GM18511 (cell line): ENCODE data around the gene GRID1.
"Not testable (repeated sequence)": the region's sequence is repeated elsewhere in the genome, so short reads cannot be mapped to it uniquely, and the experiment has no call there.

Experiments used
- ATAC-seq: cut with Tn5 transposase; IDR thresholded peaks from one replicate; pipeline ENCODE4 v1.9.1; 2021; ENCODE audit warnings: mild to moderate bottlenecking, moderate library complexity; ENCODE audit not compliant: unreplicated experiment

GRID1 gene

DNA sequence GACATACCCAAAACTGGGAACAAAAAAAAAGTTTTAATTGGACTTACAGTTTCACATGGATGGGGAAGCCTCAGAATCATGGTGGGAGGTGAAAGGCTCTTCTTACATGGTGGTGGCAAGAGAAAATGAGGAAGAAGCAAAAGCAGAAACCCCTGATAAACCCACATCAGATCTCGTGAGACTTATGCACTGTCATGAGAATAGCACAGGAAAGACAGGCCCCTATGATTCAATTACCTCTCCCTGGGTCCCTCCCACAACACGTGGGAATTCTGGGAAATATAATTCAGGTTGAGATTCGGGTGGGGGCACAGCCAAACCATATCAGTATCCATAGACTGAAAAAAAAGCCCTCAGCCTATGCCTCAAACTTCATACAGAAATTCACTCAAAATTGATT lies 647.2 kb downstream of the GRID1 start:
- no peak for ATAC-seq

- no peak for ATAC-seq
Observed at GRCh38 chr10:85713885-85714284, 652.7 kb downstream of the GRID1 start.

- ATAC-seq, result no peak
Observed at GRCh38 chr10:85702768-85703167, 663.8 kb downstream of the GRID1 start.

- ATAC-seq, result not testable (repeated sequence)
Observed at GRCh38 chr10:85699066-85699465, 667.5 kb downstream of the GRID1 start.

DNA sequence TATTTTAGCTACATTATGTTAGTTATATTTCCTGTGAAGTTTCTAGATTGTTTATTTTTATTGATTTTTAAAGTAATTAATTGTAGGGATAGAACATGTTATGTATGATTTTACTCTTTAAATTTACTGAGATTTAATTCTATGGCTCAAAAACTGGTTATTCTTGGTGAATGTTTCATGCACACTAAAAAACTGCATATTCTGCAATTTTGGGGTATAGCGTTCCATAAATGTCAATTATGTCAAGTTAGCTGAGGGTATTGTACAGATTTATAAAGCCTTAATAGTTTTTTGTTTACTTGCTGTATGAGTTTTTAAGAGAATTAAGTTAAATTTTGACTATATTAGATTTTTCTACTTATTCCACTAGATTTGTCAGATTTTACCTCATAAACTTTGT lies 669.7 kb downstream of the GRID1 start:
- no peak for ATAC-seq

GRCh38 chr10:85682621-85683020 lies 684.0 kb downstream of the GRID1 start:
- no peak for ATAC-seq

GRCh38 chr10:85679710-85680109 lies 686.9 kb downstream of the GRID1 start:
- ATAC-seq, result no peak

DNA sequence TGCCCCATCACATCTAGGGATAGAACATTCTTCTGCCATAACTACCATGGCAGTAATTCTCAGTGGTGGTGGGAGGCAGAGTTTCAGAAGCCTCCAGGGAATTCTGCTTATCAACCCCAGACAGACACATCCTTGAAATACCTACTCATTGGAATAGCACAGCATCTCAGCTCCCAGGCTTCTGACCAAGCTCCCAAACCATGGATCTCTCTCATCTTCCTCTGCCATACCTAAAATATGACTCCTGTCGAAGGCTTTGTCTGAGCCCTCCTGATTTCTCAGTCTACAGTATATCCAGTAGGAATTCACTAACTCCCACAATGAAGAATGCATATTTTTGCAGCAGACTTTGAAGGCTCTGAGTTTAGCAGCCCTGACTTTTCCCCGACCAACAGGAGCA lies 687.5 kb downstream of the GRID1 start:
- no peak for ATAC-seq

DNA sequence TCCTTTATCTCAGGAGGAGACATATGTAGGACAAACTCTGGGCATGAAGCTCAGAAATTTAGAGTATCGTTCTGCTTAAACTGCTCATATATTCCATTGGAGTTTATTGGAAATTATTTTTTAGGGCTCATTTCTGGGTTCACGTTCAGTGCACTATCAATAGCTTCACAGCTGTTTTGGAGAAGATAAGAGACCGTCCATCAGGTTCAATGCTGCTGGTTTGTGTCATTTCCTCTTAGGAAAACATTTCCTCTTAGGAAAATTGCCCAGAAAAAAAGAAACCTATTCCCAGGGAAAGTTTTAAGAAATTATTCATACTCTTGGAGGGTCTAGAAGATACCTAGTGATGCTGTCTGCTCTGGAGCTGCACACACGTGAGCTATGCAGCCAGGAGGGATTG lies 691.7 kb downstream of the GRID1 start:
- no peak for ATAC-seq

DNA sequence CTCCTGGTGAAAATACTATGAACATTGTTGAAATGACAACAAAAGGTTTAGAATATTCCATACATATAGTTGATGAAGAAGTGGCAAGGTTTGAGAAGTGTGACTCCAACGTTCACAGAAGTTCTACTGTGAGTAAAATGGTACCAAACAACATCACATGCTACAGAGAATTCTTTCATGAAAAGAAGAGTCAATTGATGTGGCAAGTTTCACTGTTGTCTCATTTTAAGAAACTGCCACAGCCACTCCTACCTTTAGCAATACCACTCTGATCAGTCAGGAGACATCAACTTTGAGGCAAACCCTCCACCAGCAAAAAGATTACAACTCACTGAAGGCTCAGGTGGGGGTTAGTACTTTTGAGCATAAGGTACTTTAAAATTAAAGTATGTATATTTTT lies 693.3 kb downstream of the GRID1 start:
- no peak for ATAC-seq

DNA sequence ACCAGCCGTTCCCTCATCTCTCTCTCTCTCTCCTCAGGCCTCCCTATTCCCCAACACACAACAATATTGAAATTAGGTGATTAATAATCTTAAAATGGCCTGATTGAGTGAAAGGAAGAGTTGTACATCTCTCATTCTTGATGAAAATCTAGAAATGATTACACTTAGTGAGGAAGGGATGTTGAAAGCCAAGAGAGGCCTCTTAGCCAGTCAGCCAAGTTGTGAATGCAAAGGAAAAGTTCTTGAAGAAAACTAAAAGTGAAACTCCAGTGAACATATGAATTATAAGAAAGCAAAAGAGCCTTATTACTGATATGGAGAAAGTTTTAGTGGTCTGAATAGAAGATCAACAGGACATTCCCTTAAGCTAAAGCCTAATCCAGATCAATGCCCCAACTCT lies 695.1 kb downstream of the GRID1 start:
- ATAC-seq, result no peak

- no peak for ATAC-seq
Observed at GRCh38 chr10:85668522-85668921, 698.1 kb downstream of the GRID1 start.

DNA sequence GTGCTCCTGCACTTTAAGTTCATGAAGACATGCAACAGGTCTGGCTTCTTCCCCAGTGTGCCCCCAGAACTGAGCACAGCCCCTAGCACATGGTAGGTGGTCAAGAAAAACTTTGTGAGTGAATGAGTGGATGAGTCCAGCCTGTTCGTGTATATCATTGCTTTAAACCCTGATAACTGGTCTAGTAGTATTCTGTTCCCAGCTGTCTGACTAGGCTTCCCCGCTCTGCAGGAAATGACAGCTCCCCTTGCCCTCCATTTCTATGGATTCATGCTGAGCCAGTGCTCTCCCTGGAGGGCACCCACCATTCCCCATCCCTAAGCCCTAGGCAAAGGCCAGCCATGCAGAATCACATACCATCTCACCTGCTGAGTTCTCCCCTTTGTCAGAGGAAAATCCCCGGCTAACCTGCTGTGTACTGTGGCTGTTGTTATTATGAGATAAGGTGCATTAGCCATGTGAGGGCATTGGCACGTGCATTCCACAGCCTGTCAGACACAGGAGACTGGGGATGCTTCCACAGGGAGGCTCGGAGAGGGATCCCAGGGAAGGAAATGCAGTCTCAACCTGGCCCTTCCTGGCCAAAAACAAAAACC lies 698.9 kb downstream of the GRID1 start:
- no peak for ATAC-seq

DNA sequence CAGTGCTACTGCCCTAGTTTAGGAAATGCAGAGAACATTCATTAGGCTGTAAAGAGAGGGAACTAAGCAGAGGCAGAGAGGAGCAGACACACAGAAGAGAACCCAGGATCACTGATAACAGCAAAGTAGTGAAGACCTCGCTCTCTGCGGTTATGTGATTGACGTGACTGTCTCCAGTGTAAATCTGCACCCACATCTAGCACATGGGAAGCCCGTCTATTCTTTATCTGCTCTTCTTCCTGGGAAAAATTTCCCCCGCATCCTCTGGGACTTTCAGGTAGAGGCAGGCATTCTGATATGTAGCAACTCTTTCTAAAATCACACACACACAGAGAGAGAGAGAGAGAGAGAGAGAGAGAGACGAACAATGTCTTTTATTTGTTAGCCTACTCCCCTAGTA lies 699.6 kb downstream of the GRID1 start:
- ATAC-seq, result no peak

GRCh38 chr10:85666102-85666501 lies 700.5 kb downstream of the GRID1 start:
- ATAC-seq, result peak; percentile 53

DNA sequence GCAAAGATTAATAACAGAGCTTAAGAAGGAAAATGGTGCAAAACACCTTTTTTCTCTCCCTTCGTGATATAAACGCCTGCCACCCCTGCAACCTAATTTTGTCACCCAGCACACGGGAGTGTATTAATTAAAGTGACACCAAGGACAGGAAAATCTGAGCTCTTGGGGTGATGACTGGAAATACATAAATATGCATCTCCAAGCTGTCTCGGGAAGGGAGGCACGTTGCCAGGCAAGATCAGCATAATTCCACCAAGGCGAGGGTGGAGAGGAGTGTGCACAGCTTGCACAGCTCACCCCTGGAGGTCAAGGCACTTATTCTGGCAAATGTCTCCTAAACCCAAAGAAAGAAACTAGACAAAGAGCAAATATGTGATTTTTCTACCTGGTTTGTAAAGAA lies 700.9 kb downstream of the GRID1 start:
- no peak for ATAC-seq

DNA sequence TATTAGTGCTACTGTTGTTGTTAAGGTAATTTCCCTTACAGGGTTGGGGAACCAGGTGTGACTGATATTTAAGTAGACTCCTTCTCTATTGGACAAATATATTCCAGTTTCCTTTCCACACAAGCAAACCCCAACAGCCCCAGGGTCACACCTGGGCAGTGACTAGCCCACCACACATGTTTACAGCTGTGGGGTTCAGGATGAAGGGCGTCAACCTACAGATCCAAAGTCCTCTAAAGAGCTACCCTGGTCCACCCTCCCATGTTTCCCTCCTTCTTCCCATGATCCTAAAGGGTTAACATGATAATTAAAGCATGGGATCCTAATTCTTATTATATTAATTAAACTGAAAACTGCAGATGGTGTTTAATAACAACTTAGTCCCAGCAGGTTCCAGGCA lies 701.5 kb downstream of the GRID1 start:
- no peak for ATAC-seq

DNA sequence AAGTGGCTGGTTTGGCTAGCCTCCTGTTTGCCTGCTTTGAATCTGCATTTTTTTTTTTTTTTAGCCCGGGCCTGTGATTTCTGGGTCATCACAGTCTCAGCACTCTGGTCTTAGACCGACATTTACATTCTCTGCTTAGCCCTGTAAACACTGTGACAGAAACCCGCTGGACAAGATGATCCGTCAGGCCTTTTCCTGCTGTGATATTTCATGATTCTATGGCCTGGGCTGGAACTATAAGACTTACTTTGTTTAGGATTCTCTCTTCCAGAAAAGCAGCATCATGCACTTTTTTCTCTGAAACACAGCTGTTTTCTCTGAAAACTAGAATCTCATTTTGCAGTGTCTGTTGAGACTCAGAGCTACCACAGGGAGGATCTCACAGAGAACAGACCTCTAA lies 705.5 kb downstream of the GRID1 start:
- no peak for ATAC-seq

DNA sequence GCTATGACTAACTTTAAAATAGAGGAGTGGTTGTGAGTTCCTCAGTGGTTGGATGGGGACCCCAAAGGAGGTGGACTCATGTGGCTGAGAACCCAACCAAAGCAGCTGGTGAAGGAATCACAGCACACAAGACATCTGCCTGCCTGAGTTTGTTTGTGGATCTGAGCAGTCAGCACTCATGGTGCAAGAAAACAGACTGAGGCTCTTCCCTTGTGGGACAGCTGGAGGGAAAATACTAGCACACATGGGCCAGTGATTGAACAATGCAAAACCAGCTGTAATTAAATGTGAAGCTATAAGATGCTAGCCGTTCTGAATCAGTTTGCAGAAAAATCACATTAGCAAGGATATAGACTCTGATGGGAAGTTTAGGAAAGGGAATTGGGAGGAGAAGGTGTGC lies 707.3 kb downstream of the GRID1 start:
- ATAC-seq, result no peak

DNA sequence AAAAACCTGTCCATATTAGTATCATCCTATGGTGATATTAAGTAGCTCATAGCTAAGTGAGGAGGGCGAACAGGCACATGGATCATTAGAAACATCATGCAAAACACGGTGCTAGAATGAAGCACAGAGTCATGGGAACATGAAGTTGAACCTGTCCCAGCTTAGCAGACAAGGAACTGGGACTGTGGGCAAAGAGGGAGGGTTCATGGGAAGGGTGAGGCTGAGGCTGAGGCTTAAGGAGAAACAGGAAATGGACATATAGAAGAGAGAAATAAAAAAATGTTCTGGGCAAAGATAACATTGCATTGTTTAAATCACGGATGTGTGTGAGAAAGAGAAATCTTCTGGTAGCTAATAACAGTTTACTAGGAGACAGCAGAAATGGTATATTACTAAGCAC lies 708.1 kb downstream of the GRID1 start:
- ATAC-seq, result no peak

DNA sequence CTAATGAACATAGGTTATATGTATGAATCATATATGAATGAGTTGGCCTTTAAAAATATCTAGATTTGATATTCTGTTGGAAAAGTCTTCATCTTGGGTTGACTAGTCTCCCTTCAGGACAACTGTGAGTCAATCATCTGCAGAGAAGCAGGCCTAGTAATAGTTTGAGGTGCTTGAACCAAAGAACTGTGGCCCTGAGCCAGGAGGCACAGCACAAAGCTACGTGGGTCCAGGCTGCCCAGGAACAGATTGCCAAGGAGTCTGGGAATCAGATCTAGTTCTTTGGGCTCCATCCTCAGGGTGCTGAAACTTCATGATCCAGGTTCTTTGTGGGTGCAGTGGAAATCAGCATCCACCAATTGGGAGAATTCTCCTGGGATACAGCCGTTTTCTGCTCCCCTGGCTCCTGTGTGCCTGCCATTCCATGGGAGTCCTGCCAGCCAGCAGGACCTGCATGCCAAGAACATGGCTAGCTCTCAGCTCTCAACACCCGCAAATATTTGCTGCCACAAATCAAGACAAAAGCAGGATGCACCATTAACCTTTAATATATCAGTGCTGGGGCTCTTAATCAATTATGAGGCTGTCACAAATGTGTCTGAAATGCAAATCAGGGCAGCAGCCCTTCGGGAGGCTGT lies 709.0 kb downstream of the GRID1 start:
- ATAC-seq, result no peak

GRCh38 chr10:85655411-85655810 lies 711.2 kb downstream of the GRID1 start:
- no peak for ATAC-seq

DNA sequence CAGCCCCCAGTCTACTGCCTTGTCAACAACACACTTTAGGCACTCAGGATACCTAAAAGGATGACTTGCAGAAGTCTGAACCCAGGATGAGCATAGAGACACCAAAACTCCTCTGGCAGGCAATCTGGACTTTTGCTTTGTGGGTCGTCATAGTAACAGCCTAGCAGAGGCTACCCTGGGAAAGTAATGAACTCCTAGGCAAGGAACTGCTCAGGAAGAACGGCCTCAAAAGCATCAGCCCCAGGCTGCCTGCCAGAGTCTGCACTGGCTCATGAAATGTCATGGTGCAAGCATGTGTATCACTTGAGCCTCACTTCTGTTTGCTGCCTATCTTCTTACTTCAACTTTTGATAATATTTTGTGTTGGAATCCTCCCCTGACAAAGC lies 715.1 kb downstream of the GRID1 start:
- no peak for ATAC-seq
